Skeletal muscle tissue (tissue), 4 donors: Measurements from ENCODE around the gene CASTOR1. TPM values are rescaled to one million over a fixed set of nuclear protein-coding genes. Genes with fewer than 3 reads are reported as not detected.
A peak's percentile ranks its signal among the peaks of the same experiment; 100 is the strongest.

ENCODE experiments used
- H3K27ac ChIP-seq: one replicate; pipeline ENCODE4 v1.7.0; 2013; ENCODE audit warnings: mild to moderate bottlenecking, low read depth, low read length, inconsistent platforms
- H3K27me3 ChIP-seq, 3 donors: one replicate each; pipeline ENCODE4 v1.7.0; 2013; ENCODE audit warnings: low read length in 3 of 3; ENCODE audit not compliant: control insufficient read depth in 3 of 3, insufficient read depth in 3 of 3
- H3K36me3 ChIP-seq, 3 donors: one replicate each; pipeline ENCODE4 v1.7.0; 2013; ENCODE audit warnings: low read length in 3 of 3; ENCODE audit not compliant: control insufficient read depth in 3 of 3, insufficient read depth in 3 of 3
- H3K4me1 ChIP-seq, 3 donors: one replicate each; pipeline ENCODE4 v1.7.0; 2013; ENCODE audit warnings: low read length in 3 of 3, mild to moderate bottlenecking in 3 of 3; ENCODE audit not compliant: control insufficient read depth in 3 of 3, insufficient read depth in 3 of 3
- H3K4me3 ChIP-seq, 3 donors: one replicate each; pipeline ENCODE4 v1.7.0; 2013; ENCODE audit warnings: low read length in 3 of 3
- H3K9ac ChIP-seq, 3 donors: one replicate each; pipeline ENCODE4 v1.7.0; 2013; ENCODE audit warnings: low read length in 3 of 3, mild to moderate bottlenecking in 3 of 3, moderate library complexity in 2 of 3, low read depth in 1 of 3
- H3K9me3 ChIP-seq, 3 donors: one replicate each; pipeline ENCODE4 v1.7.0; 2013; ENCODE audit warnings: low read length in 3 of 3; ENCODE audit not compliant: control insufficient read depth in 3 of 3
- total RNA-seq: library from RNA; depleted of rRNA; stranded (reverse); fragments of >200 nt; gene quantifications from one replicate; pipeline ENCODE4 v1.2.3, GENCODE V29; 2014
- donor health status: Osteomylitis.

The CASTOR1 gene
- total RNA-seq, 1 donor from 2014 or later = 2.6 TPM

DNA sequence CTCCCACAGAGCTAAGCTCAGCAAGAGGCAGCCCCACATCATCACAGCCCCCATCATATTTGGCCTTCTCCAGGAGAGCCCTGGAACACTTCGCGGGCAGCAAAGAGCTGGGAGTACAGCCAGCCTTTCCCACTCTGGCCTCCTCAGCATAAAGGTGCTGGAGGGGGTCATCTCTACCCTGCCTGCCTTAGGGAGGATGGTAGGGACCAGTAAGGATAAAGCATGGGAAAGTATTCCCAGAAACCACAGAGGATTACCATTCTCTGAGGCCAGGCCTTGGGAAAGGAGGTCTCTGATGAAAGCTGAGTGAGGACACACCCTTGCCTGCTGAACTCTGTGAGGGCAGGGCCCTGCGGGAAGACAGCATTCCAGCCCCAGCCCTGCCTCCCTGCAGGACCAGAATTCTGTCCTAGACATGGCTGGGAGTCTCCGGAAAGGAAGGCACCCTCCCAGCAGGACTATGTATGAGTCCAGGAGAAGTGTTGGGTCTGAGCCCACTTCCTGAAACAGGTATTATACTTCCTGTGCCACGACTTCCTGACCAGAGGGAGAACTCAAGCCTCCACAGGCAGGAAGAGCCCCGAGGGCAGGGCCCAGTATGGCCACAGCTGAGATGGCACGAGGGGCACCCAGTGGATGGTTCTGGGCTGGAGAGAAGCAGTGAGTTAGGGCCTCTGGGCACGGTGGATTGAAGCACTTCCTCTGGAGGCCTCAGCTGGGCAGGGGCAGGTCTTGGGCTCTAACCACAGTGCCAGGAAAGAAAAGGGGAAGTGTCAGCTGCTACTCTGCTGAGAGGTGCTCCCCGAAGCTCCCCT lies 12.9 kb upstream of the CASTOR1 start:
- H3K4me3 ChIP-seq = no peak overlapping the region
- H3K27me3 ChIP-seq = no peaks in the 10 kb centered on the region
- peaks cover 56 to 57% (median 57%) of the 10 kb centered on the region in 3 donors for H3K4me1 ChIP-seq
- peak overlapping the region; percentile 57 for H3K27ac ChIP-seq
- no peaks in the 10 kb centered on the region for H3K9me3 ChIP-seq
- no peak overlapping the region for H3K9ac ChIP-seq
- H3K36me3 ChIP-seq = peaks cover 11 to 22% (median 14%) of the 10 kb centered on the region in 3 donors

DNA sequence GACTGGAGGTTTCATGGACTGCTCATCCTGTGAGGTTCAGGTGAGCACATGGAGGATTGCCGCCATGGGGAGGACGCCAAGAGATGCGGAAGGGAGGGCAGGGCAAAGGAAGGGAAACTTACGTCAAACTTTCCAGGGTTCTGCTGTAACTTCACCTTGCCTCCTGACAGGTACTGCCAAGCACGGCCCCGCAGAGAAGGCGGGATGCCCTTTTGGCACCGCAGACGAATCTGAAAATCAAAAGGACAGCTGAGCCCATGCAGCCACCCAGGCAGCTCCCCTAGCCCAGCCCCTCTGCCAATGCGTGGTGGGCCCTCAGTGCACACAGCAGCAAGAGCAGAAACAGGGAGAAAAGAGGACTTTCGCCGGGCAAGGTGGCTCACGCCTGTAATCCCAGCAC lies 10.0 kb upstream of the CASTOR1 start:
- Histone ChIP-seq H3K36me3 (peaks cover 22 to 27% (median 23%) of the 10 kb centered on the region in 3 donors), H3K27ac (no peak overlapping the region), H3K9ac (no peak overlapping the region), H3K4me1 (peaks cover 30 to 39% (median 31%) of the 10 kb centered on the region in 3 donors), H3K4me3 (no peak overlapping the region), H3K27me3 (no peaks in the 10 kb centered on the region), H3K9me3 (no peaks in the 10 kb centered on the region)

DNA sequence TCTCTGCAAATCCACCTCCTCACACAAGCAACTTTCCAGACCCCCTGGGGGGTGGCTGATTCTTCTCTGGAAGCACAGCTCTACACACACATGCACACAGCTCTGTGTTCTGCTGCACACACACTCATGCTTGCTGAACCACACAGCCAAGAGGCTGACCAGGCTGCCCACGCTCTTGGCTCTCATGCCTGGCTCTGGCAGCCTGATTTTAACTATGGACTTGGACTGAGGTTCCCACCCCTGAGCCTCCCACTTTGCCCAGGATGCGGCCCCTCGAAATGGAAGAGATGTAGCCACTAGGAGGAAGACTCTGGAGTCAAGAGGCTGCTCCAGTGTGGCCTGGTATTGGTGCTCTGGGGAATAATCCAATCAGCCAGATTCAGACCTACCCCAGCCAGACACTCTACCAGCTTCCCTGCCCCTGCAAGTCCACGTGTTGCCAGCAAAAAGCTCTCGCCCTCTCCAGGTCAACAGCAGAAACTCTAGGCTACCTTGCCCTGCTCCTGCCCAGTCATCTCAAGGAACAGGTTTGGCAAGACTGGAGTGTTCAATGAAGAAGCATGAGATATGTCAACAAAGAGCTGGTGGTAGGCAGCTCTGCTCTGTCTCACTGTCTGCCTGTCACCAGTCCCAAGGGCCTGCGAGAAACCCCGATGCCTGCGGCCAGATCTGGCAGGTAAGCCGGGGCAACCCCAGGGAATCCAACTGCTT lies 8.8 kb upstream of the CASTOR1 start:
- Histone ChIP-seq H3K27me3 (no peaks in the 10 kb centered on the region), H3K4me1 (peaks cover 23 to 28% (median 25%) of the 10 kb centered on the region in 3 donors), H3K27ac (no peak overlapping the region), H3K36me3 (peaks cover 28 to 36% (median 30%) of the 10 kb centered on the region in 3 donors), H3K4me3 (no peak overlapping the region), H3K9ac (no peak overlapping the region), H3K9me3 (no peaks in the 10 kb centered on the region)

DNA sequence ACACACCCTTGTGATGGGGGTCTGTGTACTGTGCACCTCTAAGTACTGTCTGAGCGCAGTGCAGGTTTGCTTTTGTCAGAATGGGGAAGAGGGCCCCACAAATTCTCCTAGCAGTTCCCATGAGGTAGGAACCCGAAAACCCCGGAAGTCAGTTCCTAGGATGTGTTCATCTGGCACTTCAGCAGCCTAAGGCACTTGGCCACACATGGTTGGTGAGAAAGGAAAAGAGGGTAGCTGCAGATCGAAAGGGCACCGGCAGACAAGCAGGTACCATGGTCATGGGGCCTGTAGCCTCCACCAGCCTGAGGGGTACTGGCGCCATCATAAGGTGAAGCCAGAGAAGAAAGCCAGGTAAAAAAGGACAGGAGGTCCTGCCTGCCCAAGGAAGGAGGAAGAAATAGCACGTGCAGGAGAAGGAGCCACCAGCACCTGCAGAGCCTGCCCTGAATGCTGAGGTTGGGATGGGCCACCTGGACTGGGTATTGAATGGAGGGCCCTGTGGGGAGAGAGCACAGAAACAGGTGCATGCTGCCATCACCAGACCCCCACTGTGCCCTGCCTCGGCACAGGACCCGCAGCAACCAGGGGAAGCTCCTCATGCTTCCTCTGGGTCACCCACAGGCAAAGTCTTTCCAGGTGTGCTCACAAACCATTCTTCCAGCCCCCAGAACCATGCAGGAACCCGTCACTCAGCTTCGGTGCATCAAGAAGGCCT lies 8.1 kb upstream of the CASTOR1 start:
- H3K27ac ChIP-seq = no peak overlapping the region
- no peak overlapping the region for H3K4me3 ChIP-seq
- H3K36me3 ChIP-seq = peaks cover 31 to 40% (median 36%) of the 10 kb centered on the region in 3 donors
- no peaks in the 10 kb centered on the region for H3K9me3 ChIP-seq
- H3K4me1 ChIP-seq = peaks cover 19 to 21% (median 21%) of the 10 kb centered on the region in 3 donors
- no peaks in the 10 kb centered on the region for H3K27me3 ChIP-seq
- H3K9ac ChIP-seq = no peak overlapping the region

DNA sequence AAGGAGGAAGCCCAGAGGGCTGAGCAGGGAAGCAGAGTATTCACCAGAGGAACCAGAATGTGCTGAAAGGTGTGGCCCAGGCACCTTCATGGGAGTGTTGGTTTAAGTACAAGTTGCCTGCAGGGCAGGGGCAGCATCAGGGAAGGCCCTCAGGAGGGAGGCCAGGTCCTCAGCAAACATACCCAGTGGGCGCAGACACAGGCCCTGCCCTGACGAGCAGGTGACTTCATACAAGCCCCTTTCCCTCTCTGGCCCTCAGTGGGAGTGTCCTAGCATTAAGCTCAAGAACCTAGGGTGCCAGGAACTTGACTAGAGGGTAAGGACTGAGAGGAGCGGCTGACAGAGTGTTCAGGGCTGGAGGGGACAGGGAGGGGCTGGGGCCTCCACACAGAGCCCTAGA lies 7.5 kb upstream of the CASTOR1 start:
- Histone ChIP-seq H3K27me3 (no peaks in the 10 kb centered on the region), H3K36me3 (peaks cover 34 to 40% (median 38%) of the 10 kb centered on the region in 3 donors), H3K4me1 (peaks cover 15 to 20% (median 17%) of the 10 kb centered on the region in 3 donors), H3K9ac (no peak overlapping the region), H3K27ac (no peak overlapping the region), H3K4me3 (no peak overlapping the region), H3K9me3 (no peaks in the 10 kb centered on the region)

DNA sequence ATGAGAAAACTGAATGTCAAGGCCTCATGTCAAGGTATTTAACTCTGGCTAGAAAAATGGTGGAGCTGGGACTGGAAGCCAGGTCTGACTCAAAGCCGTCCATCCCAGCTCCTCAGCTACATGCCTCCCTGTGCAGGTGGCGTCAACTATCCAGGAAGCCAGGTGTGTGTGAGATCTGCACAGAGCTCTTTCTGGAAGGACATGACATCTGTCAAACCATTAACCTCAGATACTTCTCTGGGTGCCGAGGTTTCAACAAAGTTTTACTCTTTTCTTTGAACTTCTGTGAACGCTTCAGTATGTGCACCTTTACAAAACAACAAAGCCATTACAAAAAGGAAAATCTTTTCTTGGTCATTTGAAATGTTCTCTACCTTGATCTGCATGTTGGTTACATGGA lies 7.0 kb upstream of the CASTOR1 start:
- Histone ChIP-seq H3K9me3 (no peaks in the 10 kb centered on the region), H3K9ac (no peak overlapping the region), H3K36me3 (peaks cover 34 to 38% (median 38%) of the 10 kb centered on the region in 3 donors), H3K4me1 (peaks cover 15 to 20% (median 17%) of the 10 kb centered on the region in 3 donors), H3K27me3 (no peaks in the 10 kb centered on the region), H3K27ac (no peak overlapping the region), H3K4me3 (no peak overlapping the region)

DNA sequence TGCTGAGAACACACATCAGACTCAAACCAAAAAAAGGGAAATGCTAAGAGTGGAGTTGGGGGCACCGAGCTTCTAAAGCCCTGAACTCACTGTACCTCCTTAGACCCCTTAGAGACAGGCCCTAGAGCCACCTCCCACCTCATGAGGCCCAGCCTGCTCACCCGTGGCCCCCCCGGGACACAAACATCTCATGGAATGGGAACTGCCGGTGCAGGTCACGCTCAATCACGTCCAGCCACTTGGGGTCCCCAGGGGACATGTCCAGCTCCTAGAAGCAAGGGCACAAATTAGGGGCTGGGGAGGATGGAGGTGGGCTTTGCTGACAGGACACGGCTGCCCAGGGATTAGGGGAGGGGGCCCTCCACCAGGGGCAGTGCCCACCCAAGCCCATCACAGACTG lies 6.3 kb upstream of the CASTOR1 start:
- Histone ChIP-seq H3K4me3 (no peak overlapping the region), H3K27me3 (no peaks in the 10 kb centered on the region), H3K36me3 (peaks cover 34 to 38% (median 35%) of the 10 kb centered on the region in 3 donors), H3K9me3 (no peaks in the 10 kb centered on the region), H3K27ac (no peak overlapping the region), H3K9ac (no peak overlapping the region), H3K4me1 (peaks cover 15 to 20% (median 19%) of the 10 kb centered on the region in 3 donors)

DNA sequence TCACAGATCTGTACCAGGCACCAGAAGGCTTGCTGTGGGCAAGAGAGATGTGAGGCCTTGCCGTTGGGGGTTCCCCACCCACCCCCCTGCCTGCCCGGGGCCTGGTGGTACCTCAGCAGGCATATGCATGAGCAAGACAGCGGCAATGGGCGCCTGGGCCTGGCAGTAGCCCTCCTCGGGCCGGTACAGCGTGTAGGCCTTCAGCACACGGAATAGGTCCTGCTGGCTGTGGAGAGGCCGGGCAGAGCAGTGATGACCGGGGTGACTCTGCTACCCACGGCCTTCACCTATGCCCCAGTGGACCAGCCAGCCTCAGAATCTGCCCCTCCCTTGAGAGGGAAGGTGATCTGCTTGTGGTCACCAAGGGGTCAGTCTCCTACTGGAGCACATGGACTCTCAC lies 5.5 kb upstream of the CASTOR1 start:
- Histone ChIP-seq H3K36me3 (peaks cover 34 to 38% (median 35%) of the 10 kb centered on the region in 3 donors), H3K4me3 (no peak overlapping the region), H3K27ac (no peak overlapping the region), H3K9me3 (no peaks in the 10 kb centered on the region), H3K9ac (no peak overlapping the region), H3K27me3 (no peaks in the 10 kb centered on the region), H3K4me1 (peaks cover 20 to 25% (median 24%) of the 10 kb centered on the region in 3 donors)

DNA sequence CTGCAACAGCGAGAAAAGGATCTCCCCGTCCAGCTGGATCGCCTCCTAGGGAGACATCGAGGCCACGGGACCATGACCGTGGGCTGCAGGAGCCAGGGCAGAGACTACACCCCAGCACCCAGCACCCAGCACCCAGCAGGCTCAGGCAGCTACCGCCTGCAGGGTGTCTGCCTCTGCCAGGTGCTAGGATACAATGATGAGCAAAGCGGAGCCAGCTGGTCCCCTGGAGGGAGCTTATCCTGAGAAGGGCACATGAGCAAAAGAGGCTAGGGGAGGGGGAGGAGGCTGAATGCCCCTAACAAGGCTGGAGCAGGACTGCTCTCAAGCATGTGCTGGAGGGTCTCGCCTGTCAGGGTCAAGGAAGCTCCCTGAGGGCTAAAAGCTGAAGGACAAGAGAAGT lies 4.8 kb upstream of the CASTOR1 start:
- H3K9me3 ChIP-seq = no peaks in the 10 kb centered on the region
- peaks cover 33 to 36% (median 34%) of the 10 kb centered on the region in 3 donors for H3K36me3 ChIP-seq

More for the DNA sequence above, 4.8 kb upstream of the CASTOR1 start:
- no peaks in the 10 kb centered on the region for H3K27me3 ChIP-seq
- H3K4me3 ChIP-seq = no peak overlapping the region
- H3K27ac ChIP-seq = no peak overlapping the region
- peaks cover 21 to 27% (median 25%) of the 10 kb centered on the region in 3 donors for H3K4me1 ChIP-seq
- no peak overlapping the region for H3K9ac ChIP-seq
